Measurements from ENCODE around the gene RASGRP2. TPM values are rescaled to one million over a fixed set of nuclear protein-coding genes. Genes with fewer than 3 reads are reported as not detected.

RASGRP2 gene
- total and polyA plus RNA-seq, 2 of the 8 experiments (the other 6 are each of a cell fraction or from before 2014, with no cell fraction given): 40.6 to 45.7 TPM

GRCh38 chr11:64753380-64754123 is 9.6 kb upstream of the RASGRP2 start:
- Histone ChIP-seq H4K20me1 (replicated peaks in 1 of 2; ENCODE audit: control insufficient read depth in 1 of 2, insufficient read depth in 2 of 2, low read length in 2 of 2) (no peaks in the 10 kb centered on the region), H2AFZ (ENCODE audit: low read length) (no peak overlapping the region), H2BK5ac (ENCODE audit: low read depth, low read length) (no peak overlapping the region), H3K27me3 (replicated peaks in 1 of 4; ENCODE audit: control insufficient read depth in 3 of 4, extremely low read depth in 1 of 4, insufficient read depth in 3 of 4, low read length in 3 of 4) (no peaks in the 10 kb centered on the region), H3K9me3 (ENCODE audit: insufficient read depth in 2 of 2, low read depth in 1 of 2, low read length in 1 of 2) (no peaks in the 10 kb centered on the region), H4K8ac (ENCODE audit: extremely low read depth, insufficient read depth, low read length) (no peak overlapping the region; the same call in 1 of the 2 replicates), H3K4me1 (replicated peaks in 1 of 4; ENCODE audit: control insufficient read depth in 3 of 4, insufficient read depth in 4 of 4, low read length in 3 of 4) (peaks cover 0 to 8% (median 3%) of the 10 kb centered on the region in 4 experiments; a peak in 4 of 7 replicates), H4K91ac (replicated peaks; ENCODE audit: insufficient read length, low read length) (peak overlapping the region; percentile 80), H3K14ac (ENCODE audit: insufficient read length) (no peak overlapping the region), H3K79me1 (ENCODE audit: low read depth, low read length) (no peaks in the 10 kb centered on the region), H2BK12ac (ENCODE audit: low read depth, low read length) (peak overlapping the region; percentile 44; the same call in 1 of the 2 replicates), H3K4ac (replicated peaks; ENCODE audit: insufficient read length, low read depth, low read length) (no peak overlapping the region), H3K23me2 (ENCODE audit: low read depth, low read length) (no peaks in the 10 kb centered on the region), H3K9ac (replicated peaks in 1 of 4; ENCODE audit: extremely low read depth in 1 of 4, low read depth in 3 of 4, low read length in 3 of 4) (no peak overlapping the region), H3K18ac (ENCODE audit: extremely low read depth, low read length) (no peak overlapping the region), H3K27ac (ENCODE audit: low read depth, low read length) (no peak overlapping the region), H3K4me3 (ENCODE audit: extremely low read depth in 1 of 4, insufficient read depth in 2 of 4, low read depth in 3 of 4, low read length in 4 of 4) (no peak overlapping the region), H2AK5ac (ENCODE audit: low read depth, low read length) (0 out of 2 replicates have a peak overlapping the region, but pooled peaks have one; percentile 5), H3K4me2 (ENCODE audit: insufficient read depth in 1 of 2, low read depth in 2 of 2, low read length in 2 of 2) (no peak overlapping the region), H2BK15ac (ENCODE audit: low read length) (peak overlapping the region; percentile 95; the same call in 1 of the 2 replicates), H3K79me2 (ENCODE audit: control insufficient read depth in 1 of 2, insufficient read depth in 2 of 2, low read length in 2 of 2) (no peaks in the 10 kb centered on the region), H4K5ac (ENCODE audit: insufficient read length, low read depth, low read length) (no peak overlapping the region), H2BK120ac (replicated peaks; ENCODE audit: low read depth, low read length) (no peak overlapping the region), H3K36me3 (ENCODE audit: control insufficient read depth in 2 of 4, insufficient read depth in 4 of 4, low read length in 3 of 4) (no peaks in the 10 kb centered on the region; a peak in 1 of 8 replicates), H2BK20ac (ENCODE audit: low read length) (no peak overlapping the region; the same call in 1 of the 2 replicates), H3K56ac (replicated peaks; ENCODE audit: insufficient read length, low read depth, low read length) (no peak overlapping the region), H3K23ac (ENCODE audit: insufficient read length) (no peak overlapping the region)
- no peak for FAIRE-seq
- POLR2A ChIA-PET (ENCODE audit: partially characterized antibody): interaction anchor here (29.2 to 42.9 kb wide), 2 partner anchors 4 to 12 kb away, joined by 1087 read pairs; partner anchors contain the start of genes PYGM, RASGRP2 and SF1
- CTCF ChIA-PET (ENCODE audit: partially characterized antibody): interaction anchor here (0.9 to 23.7 kb wide), 5 partner anchors 11 to 33 kb away, joined by 3 to 376 read pairs (median 10); partner anchors contain the start of genes PYGM, RASGRP2 and SF1
- DNase-seq (ENCODE audit: low read depth in 1 of 2, low spot score in 2 of 2): no peak
- WGBS, 2 experiments (ENCODE audit: extremely low coverage in 1 of 2, insufficient coverage in 1 of 2, insufficient read length in 1 of 2, insufficient replicate concordance in 2 of 2, low coverage in 1 of 2, low lambda C conversion rate in 2 of 2, missing lambda C conversion rate in 1 of 2): 95% methylated on average over 17 of the region's 43 CpGs; no CpG with 5 or more reads in 1 of the 2 experiments
- TF ChIP-seq JUND (IDR thresholded peaks at IDR 0.05; ENCODE audit: low read length): no peak
- TF ChIP-seq CHD1 (IDR thresholded peaks at IDR 0.05; ENCODE audit: low read depth, low read length): no peak
- TF ChIP-seq SIX5 (IDR thresholded peaks at IDR 0.05; ENCODE audit: low read depth, low read length): no peak
- TF ChIP-seq GTF2F1 (IDR thresholded peaks at IDR 0.05; ENCODE audit: borderline replicate concordance, low read depth, low read length): no peak
- TF ChIP-seq HDAC2 (IDR thresholded peaks at IDR 0.05; ENCODE audit: borderline replicate concordance in 1 of 2, low read depth in 2 of 2, low read length in 2 of 2): no peak
- TF ChIP-seq, protein P1, sequence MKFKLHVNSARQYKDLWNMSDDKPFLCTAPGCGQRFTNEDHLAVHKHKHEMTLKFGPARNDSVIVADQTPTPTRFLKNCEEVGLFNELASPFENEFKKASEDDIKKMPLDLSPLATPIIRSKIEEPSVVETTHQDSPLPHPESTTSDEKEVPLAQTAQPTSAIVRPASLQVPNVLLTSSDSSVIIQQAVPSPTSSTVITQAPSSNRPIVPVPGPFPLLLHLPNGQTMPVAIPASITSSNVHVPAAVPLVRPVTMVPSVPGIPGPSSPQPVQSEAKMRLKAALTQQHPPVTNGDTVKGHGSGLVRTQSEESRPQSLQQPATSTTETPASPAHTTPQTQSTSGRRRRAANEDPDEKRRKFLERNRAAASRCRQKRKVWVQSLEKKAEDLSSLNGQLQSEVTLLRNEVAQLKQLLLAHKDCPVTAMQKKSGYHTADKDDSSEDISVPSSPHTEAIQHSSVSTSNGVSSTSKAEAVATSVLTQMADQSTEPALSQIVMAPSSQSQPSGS (IDR thresholded peaks at IDR 0.05; ENCODE audit: low read length): no peak
- TF ChIP-seq CBX8 (IDR thresholded peaks at IDR 0.05; ENCODE audit: borderline replicate concordance, low read depth, low read length): no peak
- no peak for TF ChIP-seq RNF2 (IDR thresholded peaks at IDR 0.05; ENCODE audit: borderline replicate concordance, low read depth, low read length, missing control alignments, poor library complexity, severe bottlenecking)
- TF ChIP-seq GABPA (IDR thresholded peaks at IDR 0.05; ENCODE audit: borderline replicate concordance, insufficient read depth, low read length): no peak
